WTC11 (cell line): ENCODE results near the gene MEDAG. TPM values are rescaled to one million over a fixed set of nuclear protein-coding genes. Genes with fewer than 3 reads are reported as not detected.
A peak's percentile ranks its signal among the peaks of the same experiment; 100 is the strongest.

Source experiments
- ATAC-seq: fragments of 200-7000 bp; cut with Tn5 transposase; 2 replicates; pipeline ENCODE4 v1.10.0; 2021; ENCODE audit warnings: mild to moderate bottlenecking, moderate library complexity
- CTCF ChIA-PET: fragments of 300-600 bp; sonication (Branson Sonifier 250); formaldehyde crosslinking; loops from one replicate; lab custom pipeline; 2021; ENCODE audit warnings: antibody characterized with exemption; lab: Charles Lee
- POLR2A ChIA-PET: fragments of 350-600 bp; sonication (Branson Sonifier 250); formaldehyde crosslinking; loops from one replicate; lab custom pipeline; 2021; ENCODE audit warnings: antibody characterized with exemption; lab: Charles Lee
- DNase-seq: peaks from one replicate; pipeline ENCODE4 v3.0.0; 2021; ENCODE audit warnings: low spot score
- H3K27ac Mint-ChIP-seq: 2 replicates; pipeline ENCODE4 v1.8.0; 2021; ENCODE audit warnings: mixed read lengths
- H3K27me3 Mint-ChIP-seq: 2 replicates; pipeline ENCODE4 v1.8.0; 2021; ENCODE audit warnings: low read depth, mild to moderate bottlenecking, moderate library complexity, mixed read lengths
- H3K36me3 Mint-ChIP-seq: 2 replicates; pipeline ENCODE4 v1.8.0; 2021; ENCODE audit warnings: mixed read lengths
- H3K4me1 Mint-ChIP-seq: 2 replicates; pipeline ENCODE4 v1.8.0; 2022; ENCODE audit warnings: mixed read lengths
- H3K4me3 Mint-ChIP-seq: 2 replicates; pipeline ENCODE4 v1.8.0; 2021; ENCODE audit warnings: mild to moderate bottlenecking, moderate library complexity, mixed read lengths
- H3K9me3 Mint-ChIP-seq: 2 replicates; pipeline ENCODE4 v1.8.0; 2021; ENCODE audit warnings: mixed read lengths
- CBFB ChIP-seq: sonication (generic); formaldehyde crosslinking; IDR thresholded peaks from 2 replicates; pipeline ENCODE4 v1.8.1; 2022; ENCODE audit warnings: mild to moderate bottlenecking, low read depth, missing genetic modification reagents
- JUN ChIP-seq: sonication (generic); formaldehyde crosslinking; IDR thresholded peaks from 2 replicates; pipeline ENCODE4 v1.8.0; 2023; ENCODE audit warnings: mild to moderate bottlenecking, missing genetic modification reagents
- MYBL2 ChIP-seq: sonication (generic); formaldehyde crosslinking; IDR thresholded peaks from 2 replicates; pipeline ENCODE4 v1.8.1; 2023; ENCODE audit warnings: mild to moderate bottlenecking, moderate library complexity, missing genetic modification reagents
- PRRX2 ChIP-seq: fragments of 250-450 bp; sonication (Bioruptor Pico); IDR thresholded peaks from 2 replicates; pipeline ENCODE4 v1.8.0; 2021; ENCODE audit warnings: mild to moderate bottlenecking
- SMAD3 ChIP-seq: sonication (generic); formaldehyde crosslinking; IDR thresholded peaks from 2 replicates; pipeline ENCODE4 v1.8.0; 2022; ENCODE audit warnings: missing genetic modification reagents, mild to moderate bottlenecking, borderline replicate concordance
- SMAD4 ChIP-seq: sonication (generic); formaldehyde crosslinking; IDR thresholded peaks from 2 replicates; pipeline ENCODE4 v1.8.0; 2022; ENCODE audit warnings: mild to moderate bottlenecking, missing genetic modification reagents
- ZNF317 ChIP-seq: sonication (generic); formaldehyde crosslinking; IDR thresholded peaks from 2 replicates; pipeline ENCODE4 v1.8.1; 2023; ENCODE audit warnings: low read depth, mild to moderate bottlenecking, moderate library complexity, missing genetic modification reagents, borderline replicate concordance
- total RNA-seq: library from RNA; stranded (reverse); gene quantifications from 3 replicates; pipeline ENCODE4 v1.2.3, GENCODE V29; 2021
- TF ChIP-seq, protein P1 (sequence below): sonication (generic); formaldehyde crosslinking; IDR thresholded peaks from 2 replicates; pipeline ENCODE4 v1.8.1; 2022; ENCODE audit warnings: mild to moderate bottlenecking, missing genetic modification reagents, moderate library complexity, borderline replicate concordance
- TF ChIP-seq, protein P2 (sequence below): sonication (generic); formaldehyde crosslinking; IDR thresholded peaks from 2 replicates; pipeline ENCODE4 v1.8.1; 2022; ENCODE audit warnings: low read depth, missing genetic modification reagents, borderline replicate concordance
- TF ChIP-seq, protein P3 (sequence below): sonication (generic); formaldehyde crosslinking; IDR thresholded peaks from 2 replicates; pipeline ENCODE4 v1.8.0; 2022; ENCODE audit warnings: mild to moderate bottlenecking, missing genetic modification reagents
- TF ChIP-seq, protein P4 (sequence below): fragments of 250-450 bp; sonication (Bioruptor Pico); IDR thresholded peaks from 2 replicates; pipeline ENCODE4 v1.9.0; 2021; ENCODE audit warnings: mild to moderate bottlenecking, borderline replicate concordance
- TF ChIP-seq, protein P5 (sequence below): sonication (generic); formaldehyde crosslinking; IDR thresholded peaks from 2 replicates; pipeline ENCODE4 v1.8.1; 2023; ENCODE audit warnings: mild to moderate bottlenecking, moderate library complexity, missing genetic modification reagents
- TF ChIP-seq, protein P6 (sequence below): sonication (generic); formaldehyde crosslinking; IDR thresholded peaks from 2 replicates; pipeline ENCODE4 v1.8.0; 2022; ENCODE audit warnings: mild to moderate bottlenecking, missing genetic modification reagents
- TF ChIP-seq, protein P7 (sequence below): fragments of 250-450 bp; sonication (Bioruptor Pico); IDR thresholded peaks from 2 replicates; pipeline ENCODE4 v2.1.2; 2022; ENCODE audit warnings: mild to moderate bottlenecking, moderate library complexity

MEDAG gene
- total RNA-seq, 1 experiment from 2014 or later, result 2.1 TPM

DNA sequence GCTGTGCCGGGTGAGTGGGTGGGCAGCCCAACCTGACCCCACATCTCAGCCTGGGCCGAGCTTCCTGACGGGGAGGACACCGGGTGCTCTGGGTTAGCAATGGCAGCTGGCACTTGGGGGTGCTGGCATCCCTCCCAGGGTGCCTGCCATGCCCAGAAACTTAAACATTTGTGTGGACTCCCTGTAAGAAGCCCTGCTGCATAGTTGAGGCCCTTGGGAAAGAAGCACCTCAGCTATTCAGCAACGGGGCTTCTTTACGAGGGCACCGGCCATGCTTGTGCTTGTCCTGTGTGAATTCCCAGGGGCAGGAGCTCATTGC lies 33.8 kb upstream of the MEDAG start (continued):
- no peak for TF ChIP-seq JUN (CRISPR knock-in tag)
- TF ChIP-seq, protein P1, sequence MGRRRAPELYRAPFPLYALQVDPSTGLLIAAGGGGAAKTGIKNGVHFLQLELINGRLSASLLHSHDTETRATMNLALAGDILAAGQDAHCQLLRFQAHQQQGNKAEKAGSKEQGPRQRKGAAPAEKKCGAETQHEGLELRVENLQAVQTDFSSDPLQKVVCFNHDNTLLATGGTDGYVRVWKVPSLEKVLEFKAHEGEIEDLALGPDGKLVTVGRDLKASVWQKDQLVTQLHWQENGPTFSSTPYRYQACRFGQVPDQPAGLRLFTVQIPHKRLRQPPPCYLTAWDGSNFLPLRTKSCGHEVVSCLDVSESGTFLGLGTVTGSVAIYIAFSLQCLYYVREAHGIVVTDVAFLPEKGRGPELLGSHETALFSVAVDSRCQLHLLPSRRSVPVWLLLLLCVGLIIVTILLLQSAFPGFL (CRISPR knock-in tag), result no peak
- TF ChIP-seq, protein P2, sequence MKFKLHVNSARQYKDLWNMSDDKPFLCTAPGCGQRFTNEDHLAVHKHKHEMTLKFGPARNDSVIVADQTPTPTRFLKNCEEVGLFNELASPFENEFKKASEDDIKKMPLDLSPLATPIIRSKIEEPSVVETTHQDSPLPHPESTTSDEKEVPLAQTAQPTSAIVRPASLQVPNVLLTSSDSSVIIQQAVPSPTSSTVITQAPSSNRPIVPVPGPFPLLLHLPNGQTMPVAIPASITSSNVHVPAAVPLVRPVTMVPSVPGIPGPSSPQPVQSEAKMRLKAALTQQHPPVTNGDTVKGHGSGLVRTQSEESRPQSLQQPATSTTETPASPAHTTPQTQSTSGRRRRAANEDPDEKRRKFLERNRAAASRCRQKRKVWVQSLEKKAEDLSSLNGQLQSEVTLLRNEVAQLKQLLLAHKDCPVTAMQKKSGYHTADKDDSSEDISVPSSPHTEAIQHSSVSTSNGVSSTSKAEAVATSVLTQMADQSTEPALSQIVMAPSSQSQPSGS, result no peak
- TF ChIP-seq, protein P3, sequence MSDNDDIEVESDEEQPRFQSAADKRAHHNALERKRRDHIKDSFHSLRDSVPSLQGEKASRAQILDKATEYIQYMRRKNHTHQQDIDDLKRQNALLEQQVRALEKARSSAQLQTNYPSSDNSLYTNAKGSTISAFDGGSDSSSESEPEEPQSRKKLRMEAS (CRISPR knock-in tag), result no peak
- TF ChIP-seq SMAD3 (CRISPR knock-in tag), result no peak

DNA sequence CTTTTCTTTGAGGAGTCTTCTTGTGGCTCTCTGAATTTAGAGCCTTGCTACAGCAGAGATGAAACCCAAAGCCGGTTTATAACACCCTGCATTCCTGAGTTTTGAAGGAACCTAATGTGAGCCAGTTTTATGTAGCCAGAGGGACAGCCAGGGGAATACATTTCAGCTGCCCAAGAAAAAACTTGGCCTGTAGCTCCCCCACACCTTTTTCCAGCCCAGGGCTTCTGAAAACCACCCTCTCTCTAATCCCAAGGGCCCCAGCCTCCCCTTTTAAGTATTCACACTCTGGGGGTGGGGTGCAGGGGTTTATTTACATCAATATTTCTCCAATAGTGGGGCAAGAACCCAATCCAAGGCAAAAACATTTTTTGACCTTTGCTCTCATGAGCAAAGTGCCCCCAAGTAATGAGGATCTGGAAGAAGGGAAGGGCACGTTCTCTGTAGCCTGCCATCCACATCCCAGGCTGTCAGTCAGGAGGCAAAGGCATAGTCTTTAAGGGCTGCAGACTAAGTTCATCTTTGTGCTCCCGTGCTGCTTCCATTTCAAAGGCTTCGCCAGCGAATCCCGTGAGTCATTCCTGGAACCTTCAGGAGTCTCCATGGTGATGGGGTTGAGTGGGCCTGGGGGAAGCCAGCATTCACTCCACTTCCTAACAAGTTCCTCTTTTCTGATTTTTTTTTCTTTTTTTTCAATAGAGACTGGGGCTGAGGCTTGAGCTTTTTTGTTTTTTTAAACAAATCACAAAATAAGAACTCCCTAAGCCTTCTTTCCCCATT lies 33.2 kb upstream of the MEDAG start:
- Mint-ChIP-seq H3K27ac (peak overlapping the region; percentile 68; the same call in 1 of the 2 replicates), H3K4me1 (peaks cover 54% of the 10 kb centered on the region), H3K9me3 (no peaks in the 10 kb centered on the region), H3K36me3 (no peaks in the 10 kb centered on the region), H3K4me3 (peak overlapping the region; percentile 16; the same call in 1 of the 2 replicates), H3K27me3 (no peaks in the 10 kb centered on the region)
- POLR2A ChIA-PET, result interaction anchor here (0.6 kb wide), 1 partner anchor 10 kb away, joined by 4 read pairs; no protein-coding TSS in a partner anchor
- DNase-seq, result peak; percentile 51
- CTCF ChIA-PET, result interaction anchor here (1.0 to 3.6 kb wide), 6 partner anchors 7 to 198 kb away, joined by 3 to 15 read pairs (median 6); no protein-coding TSS in a partner anchor
- TF ChIP-seq, protein P3 (CRISPR knock-in tag), result no peak
- TF ChIP-seq, protein P4, sequence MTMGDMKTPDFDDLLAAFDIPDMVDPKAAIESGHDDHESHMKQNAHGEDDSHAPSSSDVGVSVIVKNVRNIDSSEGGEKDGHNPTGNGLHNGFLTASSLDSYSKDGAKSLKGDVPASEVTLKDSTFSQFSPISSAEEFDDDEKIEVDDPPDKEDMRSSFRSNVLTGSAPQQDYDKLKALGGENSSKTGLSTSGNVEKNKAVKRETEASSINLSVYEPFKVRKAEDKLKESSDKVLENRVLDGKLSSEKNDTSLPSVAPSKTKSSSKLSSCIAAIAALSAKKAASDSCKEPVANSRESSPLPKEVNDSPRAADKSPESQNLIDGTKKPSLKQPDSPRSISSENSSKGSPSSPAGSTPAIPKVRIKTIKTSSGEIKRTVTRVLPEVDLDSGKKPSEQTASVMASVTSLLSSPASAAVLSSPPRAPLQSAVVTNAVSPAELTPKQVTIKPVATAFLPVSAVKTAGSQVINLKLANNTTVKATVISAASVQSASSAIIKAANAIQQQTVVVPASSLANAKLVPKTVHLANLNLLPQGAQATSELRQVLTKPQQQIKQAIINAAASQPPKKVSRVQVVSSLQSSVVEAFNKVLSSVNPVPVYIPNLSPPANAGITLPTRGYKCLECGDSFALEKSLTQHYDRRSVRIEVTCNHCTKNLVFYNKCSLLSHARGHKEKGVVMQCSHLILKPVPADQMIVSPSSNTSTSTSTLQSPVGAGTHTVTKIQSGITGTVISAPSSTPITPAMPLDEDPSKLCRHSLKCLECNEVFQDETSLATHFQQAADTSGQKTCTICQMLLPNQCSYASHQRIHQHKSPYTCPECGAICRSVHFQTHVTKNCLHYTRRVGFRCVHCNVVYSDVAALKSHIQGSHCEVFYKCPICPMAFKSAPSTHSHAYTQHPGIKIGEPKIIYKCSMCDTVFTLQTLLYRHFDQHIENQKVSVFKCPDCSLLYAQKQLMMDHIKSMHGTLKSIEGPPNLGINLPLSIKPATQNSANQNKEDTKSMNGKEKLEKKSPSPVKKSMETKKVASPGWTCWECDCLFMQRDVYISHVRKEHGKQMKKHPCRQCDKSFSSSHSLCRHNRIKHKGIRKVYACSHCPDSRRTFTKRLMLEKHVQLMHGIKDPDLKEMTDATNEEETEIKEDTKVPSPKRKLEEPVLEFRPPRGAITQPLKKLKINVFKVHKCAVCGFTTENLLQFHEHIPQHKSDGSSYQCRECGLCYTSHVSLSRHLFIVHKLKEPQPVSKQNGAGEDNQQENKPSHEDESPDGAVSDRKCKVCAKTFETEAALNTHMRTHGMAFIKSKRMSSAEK, result no peak
- no peak for TF ChIP-seq ZNF317
- TF ChIP-seq PRRX2, result no peak
- TF ChIP-seq, protein P5, sequence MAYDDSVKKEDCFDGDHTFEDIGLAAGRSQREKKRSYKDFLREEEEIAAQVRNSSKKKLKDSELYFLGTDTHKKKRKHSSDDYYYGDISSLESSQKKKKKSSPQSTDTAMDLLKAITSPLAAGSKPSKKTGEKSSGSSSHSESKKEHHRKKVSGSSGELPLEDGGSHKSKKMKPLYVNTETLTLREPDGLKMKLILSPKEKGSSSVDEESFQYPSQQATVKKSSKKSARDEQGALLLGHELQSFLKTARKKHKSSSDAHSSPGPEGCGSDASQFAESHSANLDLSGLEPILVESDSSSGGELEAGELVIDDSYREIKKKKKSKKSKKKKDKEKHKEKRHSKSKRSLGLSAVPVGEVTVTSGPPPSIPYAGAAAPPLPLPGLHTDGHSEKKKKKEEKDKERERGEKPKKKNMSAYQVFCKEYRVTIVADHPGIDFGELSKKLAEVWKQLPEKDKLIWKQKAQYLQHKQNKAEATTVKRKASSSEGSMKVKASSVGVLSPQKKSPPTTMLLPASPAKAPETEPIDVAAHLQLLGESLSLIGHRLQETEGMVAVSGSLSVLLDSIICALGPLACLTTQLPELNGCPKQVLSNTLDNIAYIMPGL (CRISPR knock-in tag), result no peak
- no peak for TF ChIP-seq MYBL2 (CRISPR knock-in tag)
- no peak for TF ChIP-seq SMAD4 (CRISPR knock-in tag)
- no peak for TF ChIP-seq SMAD3 (CRISPR knock-in tag)
- TF ChIP-seq CBFB (CRISPR knock-in tag), result no peak
- TF ChIP-seq, protein P6, sequence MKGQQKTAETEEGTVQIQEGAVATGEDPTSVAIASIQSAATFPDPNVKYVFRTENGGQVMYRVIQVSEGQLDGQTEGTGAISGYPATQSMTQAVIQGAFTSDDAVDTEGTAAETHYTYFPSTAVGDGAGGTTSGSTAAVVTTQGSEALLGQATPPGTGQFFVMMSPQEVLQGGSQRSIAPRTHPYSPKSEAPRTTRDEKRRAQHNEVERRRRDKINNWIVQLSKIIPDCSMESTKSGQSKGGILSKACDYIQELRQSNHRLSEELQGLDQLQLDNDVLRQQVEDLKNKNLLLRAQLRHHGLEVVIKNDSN, result no peak
- TF ChIP-seq, protein P7, sequence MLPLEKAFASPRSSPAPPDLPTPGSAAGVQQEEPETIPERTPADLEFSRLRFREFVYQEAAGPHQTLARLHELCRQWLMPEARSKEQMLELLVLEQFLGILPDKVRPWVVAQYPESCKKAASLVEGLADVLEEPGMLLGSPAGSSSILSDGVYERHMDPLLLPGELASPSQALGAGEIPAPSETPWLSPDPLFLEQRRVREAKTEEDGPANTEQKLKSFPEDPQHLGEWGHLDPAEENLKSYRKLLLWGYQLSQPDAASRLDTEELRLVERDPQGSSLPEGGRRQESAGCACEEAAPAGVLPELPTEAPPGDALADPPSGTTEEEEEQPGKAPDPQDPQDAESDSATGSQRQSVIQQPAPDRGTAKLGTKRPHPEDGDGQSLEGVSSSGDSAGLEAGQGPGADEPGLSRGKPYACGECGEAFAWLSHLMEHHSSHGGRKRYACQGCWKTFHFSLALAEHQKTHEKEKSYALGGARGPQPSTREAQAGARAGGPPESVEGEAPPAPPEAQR (CRISPR knock-in tag), result no peak
- peak; percentile 37 for ATAC-seq
